OCI-LY7 (cell line): ENCODE data around the gene YIPF1.

Source experiments
- CTCF ChIP-seq: fragments of 200-600 bp; sonication (generic); conservative IDR thresholded peaks from 2 replicates; pipeline ENCODE4 v1.5.1; 2014; ENCODE audit warnings: mild to moderate bottlenecking, antibody characterized with exemption, low read length, moderate library complexity, mixed read lengths
- EZH2phosphoT487 ChIP-seq: fragments of 200-600 bp; sonication (generic); IDR thresholded peaks from 2 replicates; pipeline ENCODE4 v1.6.1; 2018; ENCODE audit warnings: low read depth, borderline replicate concordance, mild to moderate bottlenecking, mixed run types, antibody characterized with exemption, low read length, moderate library complexity, mixed read lengths

GRCh38 chr1:53888681-53889080 lies 916 bp downstream of the YIPF1 start:
- TF ChIP-seq CTCF = no peak
- TF ChIP-seq EZH2phosphoT487 = no peak
